H9 (cell line): ENCODE results near the gene NUMBL. TPM values are rescaled to one million over a fixed set of nuclear protein-coding genes. Genes with fewer than 3 reads are reported as not detected.

Source experiments
- DNase-seq: peaks from one replicate; pipeline ENCODE4 v3.0.0-alpha.2; 2017
- H2AFZ ChIP-seq: one replicate; pipeline ENCODE4 v1.6.1; 2013; ENCODE audit warnings: mild to moderate bottlenecking, low read length, control low read depth, moderate library complexity
- H2AK5ac ChIP-seq: 2 replicates; pipeline ENCODE4 v1.6.1; 2013; ENCODE audit warnings: low read length, control low read depth, mixed read lengths; ENCODE audit not compliant: insufficient read length
- H2BK120ac ChIP-seq: one replicate; pipeline ENCODE4 v1.6.1; 2013; ENCODE audit warnings: low read depth, mild to moderate bottlenecking, low read length, control low read depth, inconsistent platforms; ENCODE audit not compliant: poor library complexity, severe bottlenecking
- H2BK12ac ChIP-seq: 2 replicates; pipeline ENCODE4 v1.6.1; 2013; ENCODE audit warnings: low read length, control low read depth, mixed read lengths, low read depth; ENCODE audit not compliant: insufficient read length
- H2BK15ac ChIP-seq: 2 replicates; pipeline ENCODE4 v1.6.1; 2013; ENCODE audit warnings: low read depth, low read length, control low read depth
- H2BK20ac ChIP-seq: one replicate; pipeline ENCODE4 v1.6.1; 2013; ENCODE audit warnings: low read depth, mild to moderate bottlenecking, low read length, control low read depth, inconsistent platforms; ENCODE audit not compliant: poor library complexity, severe bottlenecking
- H2BK5ac ChIP-seq: 2 replicates; pipeline ENCODE4 v1.6.1; 2013; ENCODE audit warnings: low read length, control low read depth, mixed read lengths; ENCODE audit not compliant: insufficient read length
- H3K14ac ChIP-seq: 2 replicates; pipeline ENCODE4 v1.6.1; 2013; ENCODE audit warnings: low read length, control low read depth; ENCODE audit not compliant: insufficient read depth
- H3K18ac ChIP-seq: 2 replicates; pipeline ENCODE4 v1.6.1; 2013; ENCODE audit warnings: low read depth, mild to moderate bottlenecking, mixed read lengths, low read length, control low read depth; ENCODE audit not compliant: insufficient read length
- H3K23ac ChIP-seq: 2 replicates; pipeline ENCODE4 v1.6.1; 2013; ENCODE audit warnings: low read length, control low read depth, mixed read lengths, low read depth; ENCODE audit not compliant: insufficient read length
- H3K23me2 ChIP-seq: 2 replicates; pipeline ENCODE4 v1.6.1; 2013; ENCODE audit warnings: low read depth, mild to moderate bottlenecking, mixed read lengths, low read length, control low read depth; ENCODE audit not compliant: insufficient read length, poor library complexity, severe bottlenecking
- H3K27ac ChIP-seq: 2 replicates; pipeline ENCODE4 v1.5.1; 2013; ENCODE audit warnings: low read length, control low read depth, mixed read lengths, low read depth; ENCODE audit not compliant: insufficient read length
- H3K27me3 ChIP-seq: 2 replicates; pipeline ENCODE4 v1.6.1; 2013; ENCODE audit warnings: low read length, control low read depth, inconsistent platforms; ENCODE audit not compliant: insufficient read depth
- H3K4ac ChIP-seq: 2 replicates; pipeline ENCODE4 v1.6.1; 2013; ENCODE audit warnings: low read depth, mild to moderate bottlenecking, control low read depth, inconsistent platforms, low read length, moderate library complexity
- H3K4me1 ChIP-seq: 2 replicates; pipeline ENCODE4 v1.6.1; 2013; ENCODE audit warnings: low read length, control low read depth, inconsistent platforms; ENCODE audit not compliant: insufficient read depth
- H3K4me2 ChIP-seq: 2 replicates; pipeline ENCODE4 v1.6.1; 2013; ENCODE audit warnings: low read length, control low read depth, mixed read lengths; ENCODE audit not compliant: insufficient read length, insufficient read depth
- H3K56ac ChIP-seq: 2 replicates; pipeline ENCODE4 v1.6.1; 2013; ENCODE audit warnings: low read depth, mild to moderate bottlenecking, mixed read lengths, low read length, control low read depth; ENCODE audit not compliant: insufficient read length
- H3K79me1 ChIP-seq: 2 replicates; pipeline ENCODE4 v1.6.1; 2013; ENCODE audit warnings: low read depth, mild to moderate bottlenecking, moderate library complexity, low read length, control low read depth, inconsistent platforms; ENCODE audit not compliant: insufficient read depth, poor library complexity, severe bottlenecking
- H3K79me2 ChIP-seq: 2 replicates; pipeline ENCODE4 v1.6.1; 2013; ENCODE audit warnings: low read length, control low read depth, inconsistent platforms; ENCODE audit not compliant: insufficient read depth
- H3K9ac ChIP-seq: 2 replicates; pipeline ENCODE4 v1.6.1; 2013; ENCODE audit warnings: low read length, control low read depth, mixed read lengths; ENCODE audit not compliant: insufficient read length; ENCODE audit errors: extremely low read depth
- H3K9me3 ChIP-seq: one replicate; pipeline ENCODE4 v1.6.1; 2013; ENCODE audit warnings: low read depth, low read length, inconsistent platforms; ENCODE audit not compliant: control insufficient read depth
- H3T11ph ChIP-seq: one replicate; pipeline ENCODE4 v1.6.1; 2013; ENCODE audit warnings: mild to moderate bottlenecking, low read length, control low read depth, inconsistent platforms
- H4K20me1 ChIP-seq: one replicate; pipeline ENCODE4 v1.6.1; 2013; ENCODE audit not compliant: control insufficient read depth, insufficient read length, insufficient read depth
- H4K5ac ChIP-seq: 2 replicates; pipeline ENCODE4 v1.6.1; 2013; ENCODE audit warnings: low read depth, mild to moderate bottlenecking, mixed read lengths, low read length, control low read depth; ENCODE audit not compliant: insufficient read length
- H4K8ac ChIP-seq: replicated peaks from 2 replicates; pipeline ENCODE4 v1.6.1; 2013; ENCODE audit warnings: low read length, control low read depth, mixed read lengths, low read depth; ENCODE audit not compliant: insufficient read length
- H4K91ac ChIP-seq: 2 replicates; pipeline ENCODE4 v1.6.1; 2013; ENCODE audit warnings: low read depth, mild to moderate bottlenecking, moderate library complexity, mixed read lengths, low read length, control low read depth; ENCODE audit not compliant: insufficient read length
- H3K27ac Mint-ChIP-seq, 3 experiments: 2 replicates in 2 of 3; 3 replicates in 1 of 3; pipeline ENCODE4 v1.8.0; 2020 to 2021; ENCODE audit warnings: mixed read lengths in 3 of 3, mild to moderate bottlenecking in 1 of 3, moderate library complexity in 1 of 3
- H3K27me3 Mint-ChIP-seq: 2 replicates; pipeline ENCODE4 v1.8.0; 2021; ENCODE audit warnings: low read depth, mild to moderate bottlenecking, moderate library complexity, mixed read lengths
- H3K36me3 Mint-ChIP-seq, 3 experiments: 2 replicates in 2 of 3; 3 replicates in 1 of 3; pipeline ENCODE4 v1.8.0; 2020 to 2021; ENCODE audit warnings: low read depth in 3 of 3, mixed read lengths in 3 of 3; ENCODE audit not compliant: insufficient read depth in 1 of 3
- H3K4me1 Mint-ChIP-seq, 2 experiments: 2 replicates each; pipeline ENCODE4 v1.8.0; 2020; ENCODE audit warnings: mixed read lengths in 2 of 2
- H3K4me3 Mint-ChIP-seq, 2 experiments: 2 replicates in 1 of 2; 3 replicates in 1 of 2; pipeline ENCODE4 v1.8.0; 2020 to 2021; ENCODE audit warnings: mild to moderate bottlenecking in 2 of 2, mixed read lengths in 2 of 2, moderate library complexity in 1 of 2
- H3K9me3 Mint-ChIP-seq, 2 experiments: 2 replicates in 1 of 2; 3 replicates in 1 of 2; pipeline ENCODE4 v1.8.0; 2020; ENCODE audit warnings: mild to moderate bottlenecking in 2 of 2, mixed read lengths in 2 of 2, moderate library complexity in 1 of 2
- CTCF ChIP-seq: fragments of 200-600 bp; sonication (generic); conservative IDR thresholded peaks from 3 replicates; pipeline ENCODE4 v1.8.0; 2021; ENCODE audit warnings: antibody characterized with exemption, mild to moderate bottlenecking
- WGBS: extraction: QIAGEN DNeasy Blood & Tissue Kit; methylation state at CpG from one replicate; pipeline ENCODE4 v1.1.7; 2013; ENCODE audit warnings: missing lambda C conversion rate, low lambda C conversion rate, mixed read lengths; ENCODE audit not compliant: insufficient read length; ENCODE audit errors: extremely low coverage; 5-methylcytosine and 5-hydroxymethylcytosine counted together
- total RNA-seq: library from RNA; stranded (reverse); gene quantifications from 2 replicates; pipeline ENCODE4 v1.2.1, GENCODE V29; 2021

Gene NUMBL
- total RNA-seq, 1 experiment from 2014 or later: 34.5 TPM

DNA sequence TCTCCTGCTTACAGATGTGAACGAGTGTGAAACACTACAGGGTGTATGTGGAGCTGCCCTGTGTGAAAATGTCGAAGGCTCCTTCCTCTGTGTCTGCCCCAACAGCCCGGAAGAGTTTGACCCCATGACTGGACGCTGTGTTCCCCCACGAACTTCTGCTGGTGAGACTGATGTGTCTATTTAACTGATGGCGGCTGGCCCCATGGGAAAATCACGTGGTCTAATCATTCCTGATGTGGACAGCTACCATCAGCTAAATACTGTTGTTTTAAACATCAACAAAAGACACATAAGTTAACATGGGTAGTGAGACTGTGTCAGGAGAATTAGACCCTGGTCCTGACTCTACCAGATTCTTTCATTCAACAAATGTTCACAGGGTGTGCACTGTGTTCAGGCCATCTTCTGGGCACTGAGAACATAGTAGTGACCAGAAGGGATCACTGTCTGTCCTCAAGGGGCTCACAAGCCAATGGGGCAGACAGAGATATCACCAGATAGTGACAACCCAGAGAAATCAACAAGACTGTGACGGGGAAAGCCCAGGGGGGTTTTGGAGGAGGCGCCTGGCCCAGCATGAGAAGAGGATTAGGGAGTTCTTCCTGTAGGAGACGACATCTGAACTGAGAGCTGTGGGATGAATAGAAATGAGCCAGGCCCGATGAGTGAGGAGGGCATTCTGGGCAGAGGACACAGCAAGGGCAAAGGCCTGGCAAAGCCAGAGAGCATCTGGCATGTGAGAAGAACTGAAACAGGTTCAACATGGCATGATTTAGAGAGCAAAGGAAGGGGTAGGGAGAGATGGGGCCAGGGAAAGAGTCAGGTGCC lies 70.9 kb downstream of the NUMBL start:
- Histone ChIP-seq H3T11ph (no peak overlapping the region), H2BK20ac (no peak overlapping the region), H4K20me1 (no peaks in the 10 kb centered on the region), H3K79me1 (no peaks in the 10 kb centered on the region), H2AK5ac (no peak overlapping the region), H3K27me3 (no peaks in the 10 kb centered on the region), H2BK120ac (no peak overlapping the region), H3K9ac (no peak overlapping the region), H4K91ac (no peak overlapping the region), H3K18ac (no peak overlapping the region), H3K4me2 (no peak overlapping the region), H2BK12ac (no peak overlapping the region), H3K4ac (no peak overlapping the region), H3K79me2 (no peaks in the 10 kb centered on the region), H4K8ac (no peak overlapping the region), H2BK15ac (no peak overlapping the region), H3K56ac (no peak overlapping the region), H3K9me3 (no peaks in the 10 kb centered on the region), H2AFZ (no peak overlapping the region), H4K5ac (no peak overlapping the region), H3K4me1 (no peaks in the 10 kb centered on the region), H2BK5ac (no peak overlapping the region), H3K14ac (no peak overlapping the region), H3K23me2 (peaks cover 4% of the 10 kb centered on the region), H3K27ac (no peak overlapping the region), H3K23ac (no peak overlapping the region)
- DNase-seq: no peak
- Mint-ChIP-seq H3K27ac (no peak overlapping the region), H3K4me3 (no peak overlapping the region), H3K36me3 (peaks cover 28 to 68% (median 54%) of the 10 kb centered on the region in 3 experiments; a peak in 6 of 7 replicates), H3K4me1 (peaks cover 19 to 26% of the 10 kb centered on the region in 2 experiments), H3K9me3 (no peaks in the 10 kb centered on the region; a peak in 2 of 5 replicates), H3K27me3 (no peaks in the 10 kb centered on the region; the same call in 1 of the 2 replicates)
- no CpG with 5 or more reads among the region's 11 CpGs for WGBS
- no peak for TF ChIP-seq CTCF
